GM12891 (cell line): Measurements from ENCODE around the gene GCSAM. TPM values are rescaled to one million over a fixed set of nuclear protein-coding genes. Genes with fewer than 3 reads are reported as not detected.
A peak's percentile ranks its signal among the peaks of the same experiment; 100 is the strongest.

ENCODE experiments used
- DNase-seq: peaks from one replicate; pipeline ENCODE4 v3.0.0; 2011; ENCODE audit warnings: low spot score; ENCODE audit not compliant: insufficient read length
- FAIRE-seq: peaks from 2 replicates; lab custom pipeline; 2011; peaks lifted over from hg19 to GRCh38; lab: Jason Lieb, UNC
- PAX5 ChIP-seq: IDR thresholded peaks from 2 replicates; pipeline ENCODE4 v1.6.1; 2011; ENCODE audit warnings: low read length, moderate library complexity, mild to moderate bottlenecking; ENCODE audit not compliant: insufficient read depth, severe bottlenecking
- POLR2A ChIP-seq: IDR thresholded peaks from 2 replicates; pipeline ENCODE4 v1.6.1; 2011; ENCODE audit warnings: low read depth, low read length, control low read depth
- POLR2AphosphoS5 ChIP-seq: IDR thresholded peaks from 2 replicates; pipeline ENCODE4 v1.6.1; 2011; ENCODE audit warnings: low read depth, low read length, control low read depth
- POU2F2 ChIP-seq: IDR thresholded peaks from 2 replicates; pipeline ENCODE4 v1.6.1; 2011; ENCODE audit warnings: low read depth, mild to moderate bottlenecking, control low read depth, low read length, moderate library complexity
- SPI1 ChIP-seq: IDR thresholded peaks from 2 replicates; pipeline ENCODE4 v1.6.1; 2011; ENCODE audit warnings: low read depth, low read length, control low read depth
- TAF1 ChIP-seq: IDR thresholded peaks from 2 replicates; pipeline ENCODE4 v1.6.1; 2011; ENCODE audit warnings: low read depth, low read length, control low read depth
- polyA plus RNA-seq: library from polyadenylated mRNA; unstranded; fragments of >200 nt; gene quantifications from one replicate; pipeline ENCODE4 v1.2.1, GENCODE V29; 2012; ENCODE audit warnings: low read depth, missing spikeins, inconsistent platforms; ENCODE audit not compliant: missing spikeins

Gene GCSAM, protein sequence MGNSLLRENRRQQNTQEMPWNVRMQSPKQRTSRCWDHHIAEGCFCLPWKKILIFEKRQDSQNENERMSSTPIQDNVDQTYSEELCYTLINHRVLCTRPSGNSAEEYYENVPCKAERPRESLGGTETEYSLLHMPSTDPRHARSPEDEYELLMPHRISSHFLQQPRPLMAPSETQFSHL
- polyA plus RNA-seq = 169 TPM

DNA sequence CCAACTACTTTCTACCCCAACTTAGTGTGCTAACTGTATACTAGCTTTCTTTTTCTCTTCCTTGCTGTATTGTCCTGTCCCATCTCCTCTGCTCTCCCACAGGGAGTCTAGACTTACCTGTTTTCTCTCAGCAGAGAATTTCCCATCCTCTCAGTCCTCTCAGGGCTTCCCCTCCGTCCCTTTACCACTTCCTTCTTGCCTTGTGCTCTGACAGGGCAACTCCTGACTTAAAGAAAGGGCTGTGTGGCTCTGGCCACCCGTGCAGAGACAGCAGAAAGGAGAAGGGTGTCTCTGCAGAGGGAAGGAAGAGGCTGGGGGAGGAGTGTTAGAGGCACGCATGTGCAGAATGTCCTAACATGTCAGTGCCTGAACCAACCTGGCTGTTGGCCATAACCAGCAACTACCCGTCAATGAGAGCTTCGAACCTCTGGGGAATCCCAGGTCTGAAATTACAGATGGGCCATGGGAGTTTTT, at the start of gene GCSAM:
Gene GCSAM, minus strand, starts transcription at position 274 of the 474 bp plus-strand sequence. Its CDS starts 128 bp downstream, at position 146.
- peak; percentile 100 for FAIRE-seq
- peak; percentile 86 for TF ChIP-seq POU2F2
- peak; percentile 47 for TF ChIP-seq PAX5
- peak; percentile 91 for TF ChIP-seq POLR2AphosphoS5
- TF ChIP-seq POLR2A = peak; percentile 91
- TF ChIP-seq SPI1 = peak; percentile 82
- TF ChIP-seq TAF1 = peak; percentile 96
- no peak for DNase-seq

DNA sequence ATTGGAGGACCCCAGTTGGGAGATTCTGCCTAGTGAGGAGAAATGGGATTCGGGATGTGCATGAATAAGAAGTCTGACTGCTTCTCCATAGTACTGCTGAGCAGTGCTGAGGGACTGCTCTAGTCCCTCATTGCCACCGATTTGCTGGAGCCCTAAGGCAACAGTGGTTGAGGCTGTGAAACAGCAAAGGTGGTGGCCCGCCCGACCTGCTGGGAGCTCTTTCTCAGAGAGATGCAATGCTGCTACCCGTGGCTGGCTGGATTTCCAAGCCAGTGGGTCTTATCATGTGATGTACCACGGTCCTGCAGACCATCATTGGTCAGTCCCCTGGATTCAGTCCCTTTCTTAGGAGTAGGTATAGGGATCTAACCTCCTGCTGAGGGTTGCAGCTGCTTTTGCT, 42.6 kb upstream of the GCSAM start:
- FAIRE-seq (no peak), DNase-seq (no peak)
- TF ChIP-seq POLR2A (no peak), SPI1 (no peak), POU2F2 (no peak), POLR2AphosphoS5 (no peak), PAX5 (no peak), TAF1 (no peak)

DNA sequence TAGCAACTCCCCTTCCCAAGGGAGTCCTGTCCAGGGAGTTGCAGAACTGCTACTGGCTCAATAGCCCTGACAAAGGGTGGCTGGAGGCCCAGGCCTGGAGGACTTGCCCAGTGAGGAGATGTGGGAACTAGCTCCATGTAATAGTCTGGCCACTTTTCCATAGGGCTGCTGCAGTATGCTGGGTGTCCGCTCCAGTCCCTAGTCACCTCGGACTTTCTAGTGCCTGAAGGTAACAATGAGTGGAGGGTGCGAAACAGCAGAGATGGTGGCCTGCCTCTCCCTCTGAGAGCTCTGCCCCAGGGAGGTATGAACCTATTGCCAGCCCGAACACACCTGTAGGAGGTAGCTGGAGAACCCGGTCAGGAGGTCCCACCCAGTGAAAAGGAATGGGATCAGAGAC, 42.0 kb upstream of the GCSAM start:
- FAIRE-seq (no peak), DNase-seq (no peak)
- TF ChIP-seq PAX5 (no peak), POLR2A (no peak), SPI1 (no peak), TAF1 (no peak), POU2F2 (no peak), POLR2AphosphoS5 (no peak)

DNA sequence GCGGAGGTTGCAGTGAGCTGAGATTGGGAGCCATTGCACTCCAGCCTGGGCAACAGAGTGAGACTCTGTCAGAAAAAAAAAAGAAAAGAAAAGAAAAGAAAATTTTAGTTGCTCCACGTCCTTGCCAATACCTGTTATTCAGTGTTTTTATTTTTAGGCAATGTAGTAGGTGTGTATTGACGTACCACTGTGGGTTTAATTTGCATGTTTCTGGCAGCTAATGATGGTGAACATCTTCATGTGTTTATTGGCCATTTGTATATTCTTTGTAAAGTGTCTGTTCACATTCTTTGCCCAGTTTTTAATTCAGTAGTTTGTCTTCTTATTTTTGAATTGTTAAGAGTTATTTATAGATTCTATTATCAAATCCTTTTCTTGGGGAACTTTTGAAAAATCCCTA, 38.1 kb upstream of the GCSAM start:
- DNase-seq (no peak), FAIRE-seq (no peak)
- TF ChIP-seq POU2F2 (no peak), TAF1 (no peak)

DNA sequence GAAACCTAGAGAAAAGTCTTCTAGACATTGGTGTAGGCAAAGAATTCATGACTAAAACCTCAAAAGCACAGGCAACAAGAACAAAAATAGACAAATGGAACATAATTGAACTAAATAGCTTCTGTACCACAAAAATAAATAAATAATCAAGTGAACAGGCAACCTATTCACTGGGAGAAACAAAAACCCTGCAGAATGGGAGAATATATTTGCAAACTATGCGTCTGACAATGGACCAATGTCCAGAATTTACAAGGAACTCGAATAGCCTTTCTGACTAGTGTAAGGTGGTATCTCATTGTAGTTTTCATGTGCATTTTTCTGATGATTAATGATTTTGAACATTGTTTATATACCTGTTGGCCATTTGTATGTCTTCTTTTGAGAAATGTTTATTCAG, 37.0 kb upstream of the GCSAM start:
- FAIRE-seq (no peak), DNase-seq (no peak)
- TF ChIP-seq PAX5 (no peak), TAF1 (no peak)

DNA sequence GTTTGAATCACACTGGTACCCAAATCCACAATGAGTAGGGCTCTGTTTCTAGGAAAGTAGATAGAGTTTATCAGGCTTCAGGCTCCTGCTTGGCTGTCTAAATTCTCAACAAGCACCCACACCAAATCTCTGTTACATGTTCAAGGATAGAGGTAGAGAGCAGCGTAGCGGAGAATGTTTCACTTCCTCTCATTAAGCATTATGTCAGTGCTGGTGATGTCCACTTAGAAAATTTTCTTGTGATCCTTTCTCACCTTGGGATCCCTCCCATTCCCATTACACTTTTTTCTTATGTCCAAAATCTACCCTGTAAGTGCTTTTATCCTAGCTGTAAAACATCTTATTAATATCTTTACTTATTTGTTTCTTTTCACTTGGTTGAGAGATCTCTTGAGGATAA, 34.7 kb upstream of the GCSAM start:
- DNase-seq = peak; percentile 8
- peak; percentile 69 for FAIRE-seq
- TF ChIP-seq TAF1 (no peak), POLR2AphosphoS5 (no peak), SPI1 (peak; percentile 99)

DNA sequence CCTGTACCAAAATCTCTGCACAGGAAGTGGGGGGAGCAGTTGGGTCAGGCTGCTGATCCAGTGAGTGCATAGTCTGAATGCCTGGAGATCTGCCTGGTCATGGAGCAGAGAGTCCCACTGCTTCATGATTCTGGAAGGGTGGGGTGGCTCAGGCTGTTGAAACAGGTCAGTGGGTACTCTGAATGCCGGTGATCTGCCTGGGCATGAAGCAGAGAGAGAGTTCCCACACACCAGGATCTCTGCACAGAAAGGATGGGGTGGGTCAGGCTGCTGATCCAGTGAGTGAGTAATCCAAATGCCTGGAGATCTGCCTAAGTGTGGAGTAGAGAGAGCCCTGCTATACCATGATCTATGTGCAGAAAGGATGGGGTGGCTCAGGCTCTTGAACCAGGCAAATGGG, 16.1 kb upstream of the GCSAM start:
- TF ChIP-seq POU2F2 = no peak
- TF ChIP-seq PAX5 = no peak
- no peak for TF ChIP-seq TAF1
- TF ChIP-seq SPI1 = no peak
- no peak for TF ChIP-seq POLR2AphosphoS5
- no peak for TF ChIP-seq POLR2A
- no peak for DNase-seq
- FAIRE-seq = no peak

DNA sequence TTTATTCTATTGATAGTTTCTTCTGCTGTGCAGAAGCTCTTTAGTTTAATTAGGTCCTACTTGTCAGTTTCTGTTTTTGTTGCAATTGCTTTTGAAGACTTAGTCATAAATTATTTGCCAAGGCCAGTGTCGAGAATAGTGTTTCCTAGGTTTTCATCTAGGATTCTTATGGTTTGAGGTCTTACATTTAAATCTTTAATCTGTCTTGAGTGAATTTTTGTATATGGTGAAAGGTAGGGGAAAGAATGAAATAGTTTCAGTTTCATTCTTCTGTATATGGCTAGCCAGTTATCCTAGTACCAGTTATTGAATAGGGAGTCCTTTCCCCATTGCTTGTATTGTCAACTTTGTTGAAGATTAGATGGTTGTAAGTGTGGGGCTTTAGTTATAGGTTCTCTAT, 10.6 kb upstream of the GCSAM start:
- TF ChIP-seq POU2F2 (no peak), POLR2A (no peak), POLR2AphosphoS5 (no peak), SPI1 (no peak), TAF1 (no peak), PAX5 (no peak)
- FAIRE-seq (no peak), DNase-seq (no peak)

DNA sequence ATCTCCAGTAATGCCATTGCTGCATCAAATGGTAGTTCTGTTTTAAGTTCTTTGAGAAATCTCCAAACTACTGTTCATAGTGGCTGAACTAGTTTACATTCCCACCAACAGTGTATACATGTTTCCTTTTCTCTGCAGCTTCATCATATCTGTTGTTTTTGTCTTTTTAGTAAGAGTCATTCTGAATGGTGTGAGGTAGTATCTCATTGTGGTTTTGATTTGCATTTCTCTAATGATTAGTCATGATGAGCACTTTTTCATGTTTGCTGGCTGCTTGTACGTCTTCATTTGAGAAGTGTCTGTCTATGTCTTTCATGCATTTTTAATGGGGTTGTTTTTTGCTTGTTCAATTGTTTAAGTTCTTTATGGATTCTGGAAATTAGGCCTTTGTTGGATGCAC, 10.2 kb upstream of the GCSAM start:
- FAIRE-seq = peak; percentile 69
- no peak for TF ChIP-seq POLR2A
- peak; percentile 57; the same call in 1 of the 2 replicates for TF ChIP-seq POU2F2
- no peak for TF ChIP-seq TAF1
- no peak for DNase-seq

DNA sequence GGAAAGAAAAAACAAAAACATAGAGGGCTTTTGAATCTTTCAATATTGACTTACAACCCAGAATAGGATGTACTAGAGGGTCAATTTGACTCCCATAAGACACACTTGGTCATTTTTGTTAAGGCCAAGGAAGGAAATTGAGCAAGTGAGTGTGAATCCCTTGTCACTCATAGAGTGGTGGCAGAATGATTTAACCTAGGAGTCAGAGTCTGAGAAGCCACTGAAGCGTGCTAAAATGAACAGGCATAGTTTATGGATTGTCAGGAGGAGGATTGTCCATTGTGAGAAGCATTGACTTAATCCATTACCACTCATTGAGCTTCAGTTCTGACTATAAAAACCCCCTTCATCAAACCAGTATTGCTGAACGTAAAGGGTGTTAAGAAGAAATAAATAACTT, 8.2 kb upstream of the GCSAM start:
- FAIRE-seq (no peak), DNase-seq (no peak)
- no peak for TF ChIP-seq PAX5
- no peak for TF ChIP-seq POU2F2
- no peak for TF ChIP-seq POLR2AphosphoS5
- no peak for TF ChIP-seq TAF1
- TF ChIP-seq POLR2A = no peak
- no peak for TF ChIP-seq SPI1

DNA sequence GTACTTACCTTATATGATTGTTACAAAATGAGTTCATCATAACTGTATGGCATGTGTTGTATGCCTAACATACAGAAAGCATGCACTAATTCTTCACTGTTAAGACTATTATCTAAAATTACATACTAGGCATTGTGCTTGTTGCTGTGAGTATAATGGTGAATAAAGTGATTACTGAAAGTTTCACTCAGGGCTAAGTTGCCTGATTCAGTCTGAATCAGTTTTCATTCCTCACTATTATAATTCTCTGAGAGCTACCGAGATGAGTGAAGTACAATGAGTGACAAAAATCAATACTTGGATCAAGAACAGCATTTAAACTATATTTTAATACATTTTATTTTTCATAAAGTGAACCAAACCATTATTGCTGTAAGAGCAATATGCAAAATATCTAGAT, 7.5 kb upstream of the GCSAM start:
- FAIRE-seq = no peak

More for the DNA sequence above, 7.5 kb upstream of the GCSAM start:
- no peak for DNase-seq
- no peak for TF ChIP-seq SPI1
- TF ChIP-seq POLR2A = no peak
- no peak for TF ChIP-seq PAX5
- TF ChIP-seq POU2F2 = no peak
- no peak for TF ChIP-seq TAF1
